Suprapubic skin (tissue), 4 donors: Measurements from ENCODE around the gene LNPEP. TPM values are rescaled to one million over a fixed set of nuclear protein-coding genes. Genes with fewer than 3 reads are reported as not detected.
"Not testable (repeated sequence)": the region's sequence is repeated elsewhere in the genome, so short reads cannot be mapped to it uniquely, and the experiment has no call there.

ENCODE experiments used
- DNase-seq, 2 donors: peaks; one replicate each; pipeline ENCODE4 v3.0.0-alpha.2; 2019; ENCODE audit warnings: low spot score in 2 of 2
- H3K27ac ChIP-seq: fragments of 200-600 bp; sonication (generic); one replicate; pipeline ENCODE4 v1.5.1; 2019
- H3K27me3 ChIP-seq: fragments of 200-600 bp; sonication (generic); one replicate; pipeline ENCODE4 v1.5.1; 2019
- H3K36me3 ChIP-seq: fragments of 200-600 bp; sonication (generic); one replicate; pipeline ENCODE4 v1.5.1; 2019
- H3K4me1 ChIP-seq: fragments of 200-600 bp; sonication (generic); one replicate; pipeline ENCODE4 v1.5.1; 2019
- H3K4me3 ChIP-seq: fragments of 200-600 bp; sonication (generic); one replicate; pipeline ENCODE4 v1.5.1; 2019; ENCODE audit warnings: mild to moderate bottlenecking
- H3K9me3 ChIP-seq: fragments of 200-600 bp; sonication (generic); one replicate; pipeline ENCODE4 v1.5.1; 2019
- CTCF ChIP-seq, 2 donors: fragments of 200-600 bp in 1 of 2; fragments of 450-650 bp in 1 of 2; sonication (generic) in 1 of 2; IDR thresholded peaks; one replicate each; pipeline ENCODE4 v1.5.1; 2016 to 2019; ENCODE audit warnings: antibody characterized with exemption in 2 of 2, mild to moderate bottlenecking in 1 of 2, moderate library complexity in 1 of 2
- EP300 ChIP-seq: sonication (generic); formaldehyde crosslinking; IDR thresholded peaks from one replicate; pipeline ENCODE4 v1.6.1; 2017; ENCODE audit warnings: antibody characterized with exemption
- POLR2A ChIP-seq, 2 donors: fragments of 450-650 bp; IDR thresholded peaks; one replicate each; pipeline ENCODE4 v1.6.1; 2017; ENCODE audit warnings: antibody characterized with exemption in 2 of 2, mild to moderate bottlenecking in 2 of 2, moderate library complexity in 2 of 2
- POLR2AphosphoS5 ChIP-seq, 3 donors: sonication (generic); formaldehyde crosslinking; IDR thresholded peaks; one replicate each; pipeline ENCODE4 v1.6.1; 2017; ENCODE audit warnings: antibody characterized with exemption in 3 of 3
- WGBS: methylation state at CpG from one replicate; pipeline ENCODE4 v1.1.5; 2018; 5-methylcytosine and 5-hydroxymethylcytosine counted together
- total RNA-seq, 4 donors: library from RNA; depleted of rRNA; stranded (reverse); fragments of >200 nt; gene quantifications; one replicate each; pipeline ENCODE4 v1.1.0, GENCODE V29; 2016

LNPEP gene
- total RNA-seq, 4 donors from 2014 or later = 43.7 to 107 (median 69.9) TPM

- 92% methylated on average over 7 of the region's 7 CpGs for WGBS
- no peaks in the 10 kb centered on the region for H3K9me3 ChIP-seq
- peaks cover 17% of the 10 kb centered on the region for H3K4me1 ChIP-seq
- no peaks in the 10 kb centered on the region for H3K27me3 ChIP-seq
- no peak overlapping the region for H3K27ac ChIP-seq
- no peak for DNase-seq
- H3K36me3 ChIP-seq = no peaks in the 10 kb centered on the region
- TF ChIP-seq POLR2AphosphoS5 (IDR thresholded peaks at IDR 0.05) (no peak), CTCF (IDR thresholded peaks at IDR 0.05) (no peak), POLR2A (IDR thresholded peaks at IDR 0.05) (no peak), EP300 (no peak)
- no peak overlapping the region for H3K4me3 ChIP-seq
These were observed 6.8 kb upstream of the LNPEP start for GRCh38 chr5:96928931-96929708.

- Histone ChIP-seq H3K4me3 (no peak overlapping the region), H3K27ac (no peak overlapping the region), H3K36me3 (no peaks in the 10 kb centered on the region), H3K9me3 (no peaks in the 10 kb centered on the region), H3K27me3 (no peaks in the 10 kb centered on the region), H3K4me1 (peaks cover 16% of the 10 kb centered on the region)
- 80% methylated on average over 3 of the region's 3 CpGs for WGBS
- no peak for TF ChIP-seq EP300
- no peak for TF ChIP-seq POLR2A (IDR thresholded peaks at IDR 0.05)
- no peak for TF ChIP-seq CTCF (IDR thresholded peaks at IDR 0.05)
- TF ChIP-seq POLR2AphosphoS5 (IDR thresholded peaks at IDR 0.05) = no peak
- no peak for DNase-seq
These were observed 5.8 kb upstream of the LNPEP start for GRCh38 chr5:96930058-96930457.

GRCh38 chr5:96930589-96930988 lies 5.3 kb upstream of the LNPEP start:
- Histone ChIP-seq H3K4me1 (peaks cover 16% of the 10 kb centered on the region), H3K27ac (no peak overlapping the region), H3K27me3 (no peaks in the 10 kb centered on the region), H3K9me3 (no peaks in the 10 kb centered on the region), H3K4me3 (no peak overlapping the region), H3K36me3 (no peaks in the 10 kb centered on the region)
- TF ChIP-seq EP300 (no peak), CTCF (IDR thresholded peaks at IDR 0.05) (no peak)
- DNase-seq = no peak
- WGBS = 98% methylated on average over 3 of the region's 3 CpGs

GRCh38 chr5:96931037-96931436 lies 4.8 kb upstream of the LNPEP start:
- not testable (repeated sequence) for H3K4me3 ChIP-seq, H3K27ac ChIP-seq, DNase-seq, H3K36me3 ChIP-seq, H3K9me3 ChIP-seq, H3K27me3 ChIP-seq
- H3K4me1 ChIP-seq = peaks cover 16% of the 10 kb centered on the region
- 92% methylated on average over 2 of the region's 2 CpGs for WGBS

GRCh38 chr5:96931605-96932004 lies 4.3 kb upstream of the LNPEP start:
- no peak overlapping the region for H3K4me3 ChIP-seq
- H3K9me3 ChIP-seq = no peaks in the 10 kb centered on the region
- no peak overlapping the region for H3K27ac ChIP-seq
- no peaks in the 10 kb centered on the region for H3K27me3 ChIP-seq
- DNase-seq = no peak
- no peaks in the 10 kb centered on the region for H3K36me3 ChIP-seq
- peaks cover 16% of the 10 kb centered on the region for H3K4me1 ChIP-seq
- 75% methylated on average over 1 of the region's 1 CpG for WGBS
- TF ChIP-seq CTCF (IDR thresholded peaks at IDR 0.05) (no peak), EP300 (no peak), POLR2AphosphoS5 (IDR thresholded peaks at IDR 0.05) (no peak), POLR2A (IDR thresholded peaks at IDR 0.05) (no peak)

GRCh38 chr5:96932026-96932425 lies 3.9 kb upstream of the LNPEP start:
- Histone ChIP-seq H3K36me3 (no peaks in the 10 kb centered on the region), H3K27ac (no peak overlapping the region), H3K4me3 (no peak overlapping the region), H3K9me3 (no peaks in the 10 kb centered on the region), H3K4me1 (peaks cover 19% of the 10 kb centered on the region), H3K27me3 (no peaks in the 10 kb centered on the region)
- TF ChIP-seq POLR2A (IDR thresholded peaks at IDR 0.05) = no peak
- no peak for TF ChIP-seq CTCF (IDR thresholded peaks at IDR 0.05)
- no peak for TF ChIP-seq POLR2AphosphoS5 (IDR thresholded peaks at IDR 0.05)
- TF ChIP-seq EP300 = no peak
- 92% methylated on average over 5 of the region's 5 CpGs for WGBS
- DNase-seq = no peak
